ENCODE measurements around the gene MAPK4.

Gene MAPK4

GRCh38 chr18:50654658-50655550 is 95.0 kb downstream of the MAPK4 start:
- H3K27ac ChIP-seq (replicated peaks), result no peak overlapping the region

GRCh38 chr18:50656396-50656795 is 96.5 kb downstream of the MAPK4 start:
- H3K4me3 ChIP-seq (replicated peaks; ENCODE audit: insufficient read depth, low read length), result no peak overlapping the region
- no peak for TF ChIP-seq REST (IDR thresholded peaks at IDR 0.05; ENCODE audit: insufficient replicate concordance, low read depth)
- TF ChIP-seq GABPA (IDR thresholded peaks at IDR 0.05; ENCODE audit: low read depth), result no peak
- TF ChIP-seq POLR2AphosphoS5 (IDR thresholded peaks at IDR 0.05; ENCODE audit: low read depth), result no peak
- no peak for TF ChIP-seq CTCF (IDR thresholded peaks at IDR 0.05; ENCODE audit: insufficient read depth, low read length)
- no peak for TF ChIP-seq SPI1 (IDR thresholded peaks at IDR 0.05; ENCODE audit: borderline replicate concordance, low read depth)
- no peak overlapping the region for H3K27ac ChIP-seq (replicated peaks)
- no peaks in the 10 kb centered on the region for H3K27me3 ChIP-seq (ENCODE audit: insufficient read depth, poor library complexity, severe bottlenecking)
- no peak for DNase-seq (ENCODE audit: low read depth in 1 of 2, low spot score in 1 of 2)

More at GRCh38 chr18:50654658-50655550, 95.0 kb downstream of the MAPK4 start:
- no peak for DNase-seq (ENCODE audit: low read depth in 1 of 2, low spot score in 1 of 2)
- TF ChIP-seq CTCF (IDR thresholded peaks at IDR 0.05; ENCODE audit: insufficient read depth, low read length), result no peak
- no peak for TF ChIP-seq GABPA (IDR thresholded peaks at IDR 0.05; ENCODE audit: low read depth)
- no peak for TF ChIP-seq SPI1 (IDR thresholded peaks at IDR 0.05; ENCODE audit: borderline replicate concordance, low read depth)
- no peak overlapping the region for H3K4me3 ChIP-seq (replicated peaks; ENCODE audit: insufficient read depth, low read length)
- H3K27me3 ChIP-seq (ENCODE audit: insufficient read depth, poor library complexity, severe bottlenecking), result no peaks in the 10 kb centered on the region

- no peak overlapping the region for H3K27ac ChIP-seq (replicated peaks)
- H3K27me3 ChIP-seq (ENCODE audit: insufficient read depth, poor library complexity, severe bottlenecking), result no peaks in the 10 kb centered on the region
- H3K4me3 ChIP-seq (replicated peaks; ENCODE audit: insufficient read depth, low read length), result no peak overlapping the region
- no peak for TF ChIP-seq SPI1 (IDR thresholded peaks at IDR 0.05; ENCODE audit: borderline replicate concordance, low read depth)
- TF ChIP-seq GABPA (IDR thresholded peaks at IDR 0.05; ENCODE audit: low read depth), result no peak
- no peak for TF ChIP-seq CTCF (IDR thresholded peaks at IDR 0.05; ENCODE audit: insufficient read depth, low read length)
- no peak for TF ChIP-seq POLR2AphosphoS5 (IDR thresholded peaks at IDR 0.05; ENCODE audit: low read depth)
- TF ChIP-seq REST (IDR thresholded peaks at IDR 0.05; ENCODE audit: insufficient replicate concordance, low read depth), result no peak
- peak in 1 of 2 experiments; percentile 18 for DNase-seq (ENCODE audit: low read depth in 1 of 2, low spot score in 1 of 2)
Measured at GRCh38 chr18:50656841-50657470, 97.1 kb downstream of the MAPK4 start.
